T follicular helper cell (primary cell): ENCODE results near the gene PTPRU.
"Not testable (repeated sequence)": the region's sequence is repeated elsewhere in the genome, so short reads cannot be mapped to it uniquely, and the experiment has no call there.

Experiments
- DNase-seq: peaks from one replicate; pipeline ENCODE4 v3.0.0-alpha.2; 2020; ENCODE audit warnings: low read depth

The PTPRU gene

DNA sequence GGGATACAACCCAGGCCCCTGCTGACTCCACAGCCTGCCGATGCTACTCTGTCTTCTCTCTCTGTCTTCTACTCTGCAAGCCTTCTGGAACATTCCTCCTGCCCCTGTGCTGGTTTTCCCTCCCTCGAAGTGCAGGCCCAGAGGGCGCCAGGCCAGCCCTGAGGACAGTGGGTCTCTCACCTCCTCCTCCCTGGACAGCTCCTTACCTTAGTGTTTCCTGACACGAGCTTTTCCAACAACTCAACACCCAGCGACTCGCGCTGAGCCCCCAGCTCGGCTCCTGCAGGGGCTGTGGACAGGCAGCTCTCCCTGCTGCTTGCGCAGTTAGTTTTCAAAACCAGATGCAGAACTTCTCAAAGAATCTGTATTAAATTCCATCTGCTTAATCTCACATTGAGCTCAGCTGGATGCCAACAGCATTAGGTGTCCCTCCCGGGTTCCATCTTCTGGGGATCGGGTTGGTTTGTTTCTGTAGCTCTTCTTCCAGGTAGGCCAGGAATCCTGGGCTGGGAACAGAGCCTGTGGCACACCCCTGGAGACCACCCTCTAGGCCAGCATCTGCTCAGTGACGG, 54.2 kb downstream of the PTPRU start:
- no peak for DNase-seq

DNA sequence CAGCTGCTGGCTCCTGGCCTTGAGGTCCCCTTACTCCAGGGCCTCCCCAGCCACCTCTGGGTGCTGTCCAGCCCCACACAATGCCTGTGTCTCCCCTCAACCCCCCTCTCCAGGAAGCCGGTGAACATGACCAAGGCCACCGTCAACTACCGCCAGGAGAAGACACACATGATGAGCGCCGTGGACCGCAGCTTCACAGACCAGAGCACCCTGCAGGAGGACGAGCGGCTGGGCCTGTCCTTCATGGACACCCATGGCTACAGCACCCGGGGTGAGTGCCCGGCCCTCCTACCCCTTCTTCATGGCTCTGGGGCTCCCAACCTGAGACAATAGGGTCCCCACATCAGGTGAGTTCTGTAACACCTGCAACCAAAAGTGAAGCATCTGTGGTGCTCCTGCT, 55.4 kb downstream of the PTPRU start:
- DNase-seq, result no peak

DNA sequence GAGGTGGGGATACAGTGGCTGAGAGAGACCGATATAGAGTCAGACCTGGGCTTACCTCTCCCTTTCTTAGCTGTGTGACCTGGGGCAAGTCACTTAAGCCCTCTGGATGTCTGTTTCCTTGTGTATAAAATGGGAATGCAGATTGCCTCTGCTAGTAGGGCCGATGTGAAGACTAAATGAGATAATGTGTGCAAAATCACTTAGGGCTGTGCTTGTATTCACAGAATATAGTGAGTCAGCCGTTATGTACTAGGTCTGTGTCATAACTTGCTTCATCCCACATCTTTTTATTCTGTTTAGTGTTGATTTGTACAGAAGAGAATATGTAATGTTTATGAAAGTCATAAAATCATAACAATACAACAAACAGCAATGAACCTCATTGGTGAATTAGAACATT, 56.0 kb downstream of the PTPRU start:
- no peak for DNase-seq

DNA sequence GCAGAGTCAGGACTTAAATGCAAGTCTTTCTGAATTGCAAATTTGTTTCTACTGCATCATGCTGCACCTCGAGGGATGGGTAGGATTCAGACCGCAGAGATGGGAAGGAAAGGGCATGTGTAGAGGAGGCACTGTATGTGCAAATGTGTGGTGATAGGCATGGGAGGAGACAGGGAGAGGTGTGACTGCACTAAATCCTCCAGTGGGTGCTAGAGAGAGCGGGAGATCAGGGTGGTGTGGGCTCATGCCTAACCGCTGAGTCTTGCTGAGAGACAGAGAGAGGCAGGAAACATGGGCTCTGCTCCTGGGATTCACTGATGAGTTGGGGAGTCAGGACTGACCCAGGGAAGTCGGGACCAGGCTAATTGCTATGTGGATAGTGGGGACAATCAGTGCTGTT, 61.1 kb downstream of the PTPRU start:
- no peak for DNase-seq

DNA sequence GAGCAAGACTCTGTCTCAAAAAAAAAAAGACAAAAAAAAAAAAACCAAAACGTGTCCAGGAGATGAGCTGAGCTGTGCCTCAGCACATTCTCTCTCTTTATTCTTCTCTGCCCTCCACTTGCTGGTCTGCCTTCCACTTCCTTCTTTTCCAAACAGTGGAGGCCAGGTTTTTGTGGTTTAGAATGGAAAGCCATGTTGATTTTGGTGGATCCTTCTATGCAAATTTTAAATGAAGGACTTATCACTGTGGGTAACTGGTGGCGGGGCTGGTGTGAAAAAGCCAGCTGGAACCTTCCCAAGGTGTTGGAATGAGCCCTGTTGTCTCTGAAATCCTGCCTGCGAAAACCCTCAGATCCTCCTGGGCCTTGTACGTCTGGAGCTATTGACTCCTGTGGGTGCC, 61.9 kb downstream of the PTPRU start:
- no peak for DNase-seq

DNA sequence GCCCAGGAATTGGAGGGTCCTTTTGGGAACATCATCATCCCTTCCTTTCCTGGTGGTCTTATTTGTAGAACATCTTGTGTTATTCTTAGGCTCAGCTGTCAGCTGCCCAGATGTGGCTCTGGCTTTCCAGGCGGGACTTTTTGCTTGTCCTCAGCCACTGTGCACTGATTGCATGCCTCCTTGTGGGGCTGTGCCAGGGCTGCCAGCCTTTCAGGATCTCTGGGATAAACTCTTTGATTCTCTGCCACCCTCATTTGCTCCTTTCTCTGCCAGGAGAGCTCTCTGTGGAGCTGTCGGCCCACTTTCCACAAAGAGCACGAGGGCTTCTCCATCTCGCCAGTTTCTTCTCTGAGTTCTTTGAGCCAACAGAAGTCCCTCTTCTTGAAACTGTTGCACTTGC, 63.1 kb downstream of the PTPRU start:
- DNase-seq, result no peak

DNA sequence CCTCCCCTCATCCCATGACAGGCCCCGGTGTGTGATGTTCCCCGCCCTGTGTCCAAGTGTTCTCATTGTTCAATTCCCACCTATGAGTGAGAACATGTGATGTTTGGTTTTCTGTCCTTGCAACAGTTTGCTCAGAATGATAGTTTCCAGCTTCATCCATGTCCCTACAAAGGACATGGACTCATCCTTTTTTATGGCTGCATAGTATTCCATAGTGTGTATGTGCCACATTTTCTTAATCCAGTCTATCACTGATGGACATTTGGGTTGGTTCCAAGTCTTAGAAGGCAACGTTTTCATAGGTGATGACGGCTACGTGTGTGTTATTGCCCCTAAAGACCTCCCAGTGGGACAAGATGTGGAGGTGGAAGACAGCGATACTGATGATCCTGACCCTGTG, 65.4 kb downstream of the PTPRU start:
- DNase-seq, result not testable (repeated sequence)

DNA sequence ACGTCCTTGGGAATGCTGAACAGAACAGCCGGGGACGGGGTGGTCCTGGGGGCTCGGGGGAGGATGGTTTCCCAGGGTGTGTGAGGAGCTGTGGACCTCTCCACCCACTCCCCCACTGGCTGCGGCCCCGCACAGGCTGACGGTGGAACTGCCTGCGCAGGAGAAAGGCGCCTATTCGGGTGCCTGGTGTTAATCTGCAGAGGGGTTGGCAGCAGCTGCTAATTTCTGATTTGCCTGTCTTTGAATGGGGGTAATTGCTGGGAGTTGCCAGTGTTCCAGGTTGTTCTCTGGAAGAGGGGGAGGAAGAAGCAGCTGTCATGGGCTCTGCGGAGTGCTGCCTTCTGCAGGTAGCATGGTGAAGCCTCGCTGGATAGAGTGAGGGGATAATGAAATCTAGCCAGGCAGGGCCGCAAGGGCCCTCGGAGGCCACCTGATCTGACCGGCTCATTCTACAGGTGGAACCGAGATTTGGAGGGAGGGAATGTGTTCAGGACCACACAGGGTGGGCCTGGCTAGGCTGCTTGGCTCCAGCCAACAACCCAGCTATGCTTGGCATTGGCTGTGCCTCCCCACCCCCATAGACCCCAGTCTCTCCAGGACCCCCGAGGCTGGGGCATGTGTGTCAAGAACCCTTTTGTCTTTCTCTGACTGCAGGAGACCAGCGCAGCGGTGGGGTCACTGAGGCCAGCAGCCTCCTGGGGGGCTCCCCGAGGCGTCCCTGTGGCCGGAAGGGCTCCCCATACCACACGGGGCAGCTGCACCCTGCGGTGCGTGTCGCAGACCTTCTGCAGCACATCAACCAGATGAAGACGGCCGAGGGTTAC, 67.1 kb downstream of the PTPRU start:
- DNase-seq, result no peak

DNA sequence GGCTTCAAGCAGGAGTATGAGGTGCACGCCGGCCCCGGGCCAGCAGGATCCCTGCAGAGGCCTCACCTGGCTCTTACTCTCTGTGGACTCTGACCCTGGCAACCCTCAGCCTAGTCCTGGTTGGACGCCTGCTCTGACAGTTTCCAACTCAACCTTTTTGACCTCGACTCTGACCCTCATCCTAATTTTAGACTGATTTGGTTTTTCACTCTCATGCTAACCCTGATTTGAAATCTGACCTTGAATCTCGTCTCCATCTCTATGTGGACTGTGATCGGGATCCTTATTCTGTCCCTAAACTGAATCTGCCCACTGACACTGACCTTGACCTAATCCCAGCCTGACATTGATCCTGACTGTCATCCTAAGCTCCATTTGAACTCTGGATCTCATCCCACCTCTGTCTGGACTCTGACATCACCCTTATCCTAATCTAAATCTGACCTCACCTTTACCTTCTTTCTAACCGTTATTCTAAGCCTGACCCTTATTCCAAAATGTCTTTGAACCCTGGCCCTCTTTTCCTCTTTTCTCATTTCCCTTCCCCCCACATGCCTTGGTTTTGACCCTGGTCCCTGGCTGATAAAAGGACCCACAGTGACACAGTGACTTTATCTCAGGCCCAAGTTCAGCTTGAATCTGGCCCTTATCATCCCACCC, 67.8 kb downstream of the PTPRU start:
- DNase-seq, result no peak

DNA sequence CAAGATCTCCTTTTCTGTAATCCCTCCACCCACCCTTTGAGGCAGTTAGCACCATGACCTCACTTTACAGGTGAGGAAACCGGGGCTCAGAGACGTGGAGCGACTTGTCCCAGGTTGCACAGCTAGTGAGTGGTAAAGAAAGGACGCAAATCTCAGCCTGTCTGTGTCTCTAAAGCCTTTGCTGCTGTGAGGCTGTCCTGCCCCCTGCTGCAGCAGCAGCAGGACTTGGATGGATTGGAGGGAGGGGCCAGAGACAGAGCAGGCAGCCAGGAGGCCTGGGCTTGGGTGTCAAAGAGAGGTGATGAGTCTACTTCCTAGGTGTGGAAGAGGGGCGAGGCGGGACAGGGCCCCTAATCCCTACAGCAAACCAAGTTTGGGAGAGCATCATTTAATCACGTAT, 69.6 kb downstream of the PTPRU start:
- no peak for DNase-seq

DNA sequence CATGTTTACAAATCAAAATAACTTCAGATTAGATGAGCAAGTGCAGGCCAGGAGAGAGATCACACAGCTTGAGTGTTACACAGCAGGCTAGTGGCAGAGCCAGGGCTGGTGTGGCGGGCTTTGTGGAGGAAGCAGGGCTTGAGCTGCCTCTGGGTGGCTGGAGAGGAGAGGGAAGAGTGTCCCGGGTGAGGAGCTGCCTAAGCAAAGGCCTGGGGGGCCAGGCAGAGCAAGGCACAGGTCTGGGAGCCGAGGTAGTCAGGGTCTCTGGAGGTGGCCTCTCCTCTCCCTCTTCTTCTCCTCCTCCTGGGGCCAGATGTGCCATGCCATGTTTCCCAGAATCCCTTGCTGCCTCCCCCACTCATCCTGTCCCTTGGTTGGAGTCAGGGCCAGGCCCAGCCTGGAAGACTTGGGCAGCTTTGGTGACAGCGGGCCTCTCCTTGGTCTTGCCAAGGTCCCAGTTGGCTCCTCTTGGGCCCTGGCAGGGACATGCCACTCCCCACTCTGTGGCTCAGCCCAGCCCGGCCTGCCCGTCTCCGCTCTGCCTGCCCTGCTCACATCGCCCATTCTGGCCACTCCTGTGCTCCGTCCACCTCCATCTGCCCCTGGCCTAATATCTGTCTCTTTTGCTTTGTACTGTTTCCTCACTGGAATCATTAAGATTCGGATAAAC, 70.3 kb downstream of the PTPRU start:
- DNase-seq, result no peak

DNA sequence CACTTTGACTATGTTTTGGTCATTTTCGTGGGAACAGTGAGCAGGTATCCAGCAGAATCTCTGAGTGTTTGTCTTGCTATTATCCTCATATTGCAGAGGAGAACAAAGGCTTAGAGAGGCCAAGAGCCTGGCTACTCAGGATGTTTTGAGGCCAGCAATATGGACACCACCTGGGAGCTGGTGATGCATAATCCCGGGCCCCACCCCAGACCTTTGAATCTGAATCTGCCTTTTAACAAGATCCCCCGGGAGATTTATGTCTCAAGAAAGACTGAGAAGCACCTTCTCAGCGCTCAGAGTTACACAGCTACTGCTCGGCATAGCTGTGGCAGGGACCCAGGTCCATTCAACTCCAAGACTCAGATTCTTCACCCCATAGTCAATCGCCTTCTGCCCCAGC, 72.8 kb downstream of the PTPRU start:
- no peak for DNase-seq

DNA sequence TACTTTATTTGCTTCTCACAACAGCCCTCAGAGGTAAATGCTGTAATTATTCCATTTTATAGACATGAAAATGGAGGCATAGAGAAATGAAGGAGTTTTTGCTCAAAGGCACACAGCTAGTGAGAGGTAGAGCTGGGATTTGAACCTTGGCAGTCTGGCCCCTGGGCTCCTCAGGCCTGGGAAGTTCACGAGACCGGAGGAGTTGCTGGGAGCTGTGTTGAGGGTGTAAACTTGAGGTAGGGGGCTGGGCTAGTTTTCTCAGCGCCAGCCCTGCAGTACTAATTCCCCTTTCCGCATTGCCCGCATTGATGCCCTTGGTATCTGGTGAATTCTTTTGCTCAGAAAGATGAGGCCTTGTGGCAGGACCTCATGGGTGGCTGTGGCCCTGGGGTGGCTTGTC, 73.3 kb downstream of the PTPRU start:
- no peak for DNase-seq

DNA sequence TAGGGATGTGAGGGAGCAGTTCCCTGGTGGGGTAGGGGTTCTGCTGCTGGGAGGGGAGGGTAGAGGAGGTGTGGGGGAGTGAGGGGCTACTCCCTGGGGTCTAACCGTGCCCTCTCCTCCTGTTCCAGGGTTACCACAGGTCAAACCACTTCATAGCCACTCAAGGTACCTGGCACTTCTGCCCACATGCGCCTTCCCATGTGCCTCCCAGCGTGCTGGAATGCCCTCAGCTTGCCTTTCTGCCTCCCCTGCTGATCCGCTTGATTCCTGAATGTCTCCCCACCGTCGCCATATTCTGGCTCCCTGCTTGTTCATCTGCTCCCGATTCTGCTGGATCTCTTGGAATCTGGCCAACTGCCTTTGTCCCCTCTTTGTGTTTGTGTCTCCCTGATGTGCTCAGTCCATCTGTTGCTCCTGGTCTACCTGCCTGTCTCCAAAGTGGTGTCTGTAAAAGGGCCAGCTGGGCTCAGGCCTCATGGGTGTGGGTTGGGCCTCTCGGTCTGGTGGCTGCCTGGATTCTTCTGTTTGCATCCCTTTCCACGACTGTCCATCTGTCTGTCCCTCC, 74.4 kb downstream of the PTPRU start:
- no peak for DNase-seq

DNA sequence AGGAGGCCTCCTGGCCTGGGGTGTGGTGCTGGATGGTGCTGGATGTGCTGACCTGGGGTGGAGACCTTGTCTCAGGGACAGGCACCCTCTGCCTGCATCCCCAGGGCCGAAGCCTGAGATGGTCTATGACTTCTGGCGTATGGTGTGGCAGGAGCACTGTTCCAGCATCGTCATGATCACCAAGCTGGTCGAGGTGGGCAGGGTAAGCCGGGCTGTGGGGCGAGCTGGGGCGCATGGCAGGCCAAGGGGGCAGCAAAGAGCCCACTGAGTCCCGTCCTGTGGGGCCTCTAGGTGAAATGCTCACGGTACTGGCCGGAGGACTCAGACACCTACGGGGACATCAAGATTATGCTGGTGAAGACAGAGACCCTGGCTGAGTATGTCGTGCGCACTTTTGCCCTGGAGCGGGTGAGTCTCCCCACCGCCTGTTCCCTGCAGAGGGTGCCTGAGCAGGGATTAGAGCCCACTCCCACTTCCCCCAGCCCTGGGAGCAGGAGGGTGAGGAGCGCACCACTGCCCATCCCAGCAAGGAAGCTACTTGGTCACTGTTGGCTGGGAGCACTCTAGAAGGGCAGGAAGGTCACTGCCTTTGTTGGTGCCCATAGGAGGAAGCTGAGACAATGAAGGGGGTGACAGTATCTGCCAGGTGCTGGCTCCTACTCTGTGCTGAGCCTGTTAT, 75.2 kb downstream of the PTPRU start:
- DNase-seq, result no peak

DNA sequence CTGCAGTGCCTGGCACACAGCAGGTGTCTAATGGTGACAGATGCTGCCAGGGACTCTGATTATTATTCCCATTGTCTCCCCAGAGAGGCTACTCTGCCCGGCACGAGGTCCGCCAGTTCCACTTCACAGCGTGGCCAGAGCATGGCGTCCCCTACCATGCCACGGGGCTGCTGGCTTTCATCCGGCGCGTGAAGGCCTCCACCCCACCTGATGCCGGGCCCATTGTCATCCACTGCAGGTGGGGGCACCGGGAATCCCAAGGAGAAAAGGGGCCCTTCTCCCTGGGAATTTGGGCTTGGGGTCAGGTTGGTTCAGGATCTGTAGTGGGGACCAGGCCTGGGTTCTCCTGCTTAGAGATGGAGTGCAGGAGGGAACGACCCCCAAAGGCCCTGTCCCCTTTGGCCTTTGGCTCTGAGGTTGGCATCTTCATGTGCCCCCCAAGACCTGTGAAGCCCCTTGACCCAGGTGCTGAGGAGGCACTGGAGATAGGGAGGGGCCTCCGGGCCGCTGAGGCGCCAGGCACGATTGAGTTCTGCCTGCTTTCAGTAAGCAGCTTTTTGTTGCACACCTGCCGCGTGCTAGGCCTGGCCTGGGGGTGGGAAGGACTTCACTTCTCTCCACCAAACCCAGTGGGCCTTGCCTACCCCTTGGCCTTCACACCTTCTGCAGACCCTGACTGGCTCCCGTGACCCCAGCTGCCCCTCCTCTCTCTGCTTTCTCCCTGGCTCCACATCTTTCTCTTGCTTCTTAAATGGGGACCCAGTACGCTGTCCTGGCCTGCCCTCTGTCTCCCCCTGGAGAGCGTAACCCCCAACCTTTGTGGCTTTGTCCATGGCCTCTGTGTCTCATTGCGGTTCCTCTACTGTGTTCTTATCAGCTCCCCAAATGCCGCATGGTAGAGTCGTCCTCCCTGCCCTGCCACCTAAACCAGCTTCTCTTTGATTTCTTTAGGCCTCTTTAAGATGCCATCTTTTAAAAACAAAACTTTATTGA, 76.4 kb downstream of the PTPRU start:
- DNase-seq, result no peak

DNA sequence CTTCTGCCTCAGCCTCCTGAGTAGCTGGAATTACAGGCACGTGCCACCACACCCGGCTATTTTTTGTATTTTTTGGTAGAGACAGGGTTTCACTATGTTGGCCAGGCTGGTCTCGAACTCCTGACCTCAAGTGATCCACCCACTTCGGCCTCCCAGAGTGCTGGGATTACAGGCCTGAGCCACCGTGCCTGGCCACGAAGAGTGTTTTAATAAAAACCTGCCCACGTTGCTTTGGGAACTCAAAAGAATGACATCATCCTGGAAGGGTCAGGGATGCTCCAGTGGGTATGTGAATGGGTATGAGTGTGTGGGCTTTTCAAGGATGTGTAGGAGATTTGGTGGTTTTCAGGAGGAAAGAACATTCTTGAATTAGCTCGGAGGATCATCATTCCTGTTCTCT, 78.4 kb downstream of the PTPRU start:
- not testable (repeated sequence) for DNase-seq

DNA sequence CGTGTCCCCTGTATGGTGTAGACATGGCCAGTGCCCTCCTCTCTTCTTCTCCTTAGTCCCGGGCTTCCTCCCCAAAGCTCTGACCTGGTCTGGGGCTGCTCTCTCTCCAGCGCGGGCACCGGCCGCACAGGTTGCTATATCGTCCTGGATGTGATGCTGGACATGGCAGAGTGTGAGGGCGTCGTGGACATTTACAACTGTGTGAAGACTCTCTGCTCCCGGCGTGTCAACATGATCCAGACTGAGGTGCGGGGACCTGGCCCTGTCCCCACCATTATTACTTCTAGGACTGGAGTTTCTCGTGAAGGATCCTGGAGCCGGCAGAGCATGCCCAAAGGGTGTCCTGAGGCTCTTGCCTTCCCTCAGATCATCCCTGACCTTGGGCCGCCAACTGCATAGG, 78.9 kb downstream of the PTPRU start:
- no peak for DNase-seq

DNA sequence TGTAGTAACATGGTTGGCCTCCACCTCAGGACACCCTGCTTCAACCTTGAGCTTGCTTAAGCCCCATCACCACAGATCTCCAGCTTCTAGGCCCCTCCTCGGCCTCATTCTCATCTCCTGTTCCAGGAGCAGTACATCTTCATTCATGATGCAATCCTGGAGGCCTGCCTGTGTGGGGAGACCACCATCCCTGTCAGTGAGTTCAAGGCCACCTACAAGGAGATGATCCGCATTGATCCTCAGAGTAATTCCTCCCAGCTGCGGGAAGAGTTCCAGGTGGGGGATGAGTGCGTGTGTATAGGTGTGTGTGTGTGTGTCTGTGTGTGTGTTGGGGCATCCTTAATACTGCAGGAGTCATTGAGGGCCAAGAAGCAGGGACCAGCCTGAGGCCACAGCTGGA, 79.6 kb downstream of the PTPRU start:
- DNase-seq, result no peak

DNA sequence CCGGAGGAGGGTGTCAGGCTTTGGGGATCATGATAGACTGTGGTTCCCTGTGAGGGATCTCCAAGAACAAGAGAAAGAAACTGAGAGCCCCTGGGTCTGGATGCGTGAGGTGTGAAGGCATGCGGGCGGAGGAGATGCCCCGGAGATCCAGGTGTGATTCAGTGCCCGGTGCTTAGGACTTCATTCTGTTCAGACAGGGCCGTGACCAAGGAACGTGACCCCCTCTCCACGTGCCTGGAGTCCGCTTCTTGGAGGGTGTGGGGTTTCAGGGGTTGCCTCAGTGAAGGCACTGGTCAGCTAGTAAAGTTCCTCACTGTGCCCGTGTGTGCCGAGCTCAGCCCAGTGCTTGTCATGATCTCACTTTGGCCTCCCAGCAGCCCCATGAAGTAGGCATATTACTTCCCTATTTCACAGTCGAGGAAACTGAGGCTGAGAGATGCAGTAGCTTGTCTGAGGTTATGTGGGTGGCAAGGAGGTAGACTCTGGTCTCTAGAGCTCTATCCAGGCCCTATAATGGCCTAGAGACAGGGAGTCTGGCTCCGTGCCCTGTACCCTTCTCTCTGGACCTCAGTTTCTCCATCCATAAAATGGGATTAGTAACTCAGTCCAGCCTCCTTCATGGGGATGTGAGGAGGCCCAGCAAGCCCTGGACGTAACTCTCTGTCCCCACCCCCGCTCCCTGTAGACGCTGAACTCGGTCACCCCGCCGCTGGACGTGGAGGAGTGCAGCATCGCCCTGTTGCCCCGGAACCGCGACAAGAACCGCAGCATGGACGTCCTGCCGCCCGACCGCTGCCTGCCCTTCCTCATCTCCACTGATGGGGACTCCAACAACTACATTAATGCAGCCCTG, 81.0 kb downstream of the PTPRU start:
- no peak for DNase-seq
